HG03097 (cell line): Measurements from ENCODE around the gene SEPTIN7.
"Not testable (repeated sequence)": the region's sequence is repeated elsewhere in the genome, so short reads cannot be mapped to it uniquely, and the experiment has no call there.

ENCODE experiments used
- ATAC-seq: cut with Tn5 transposase; IDR thresholded peaks from one replicate; pipeline ENCODE4 v1.9.1; 2021; ENCODE audit not compliant: unreplicated experiment, low FRiP score

The SEPTIN7 gene

GRCh38 chr7:35800718-35801391 lies at the start of gene SEPTIN7:
SEPTIN7 (plus strand) TSS chr7:35801057; CDS start chr7:35801210, 153 bp downstream.
- peak; percentile 81 for ATAC-seq

- ATAC-seq = no peak
Measured at GRCh38 chr7:35752742-35753141, 48.1 kb upstream of the SEPTIN7 start.

DNA sequence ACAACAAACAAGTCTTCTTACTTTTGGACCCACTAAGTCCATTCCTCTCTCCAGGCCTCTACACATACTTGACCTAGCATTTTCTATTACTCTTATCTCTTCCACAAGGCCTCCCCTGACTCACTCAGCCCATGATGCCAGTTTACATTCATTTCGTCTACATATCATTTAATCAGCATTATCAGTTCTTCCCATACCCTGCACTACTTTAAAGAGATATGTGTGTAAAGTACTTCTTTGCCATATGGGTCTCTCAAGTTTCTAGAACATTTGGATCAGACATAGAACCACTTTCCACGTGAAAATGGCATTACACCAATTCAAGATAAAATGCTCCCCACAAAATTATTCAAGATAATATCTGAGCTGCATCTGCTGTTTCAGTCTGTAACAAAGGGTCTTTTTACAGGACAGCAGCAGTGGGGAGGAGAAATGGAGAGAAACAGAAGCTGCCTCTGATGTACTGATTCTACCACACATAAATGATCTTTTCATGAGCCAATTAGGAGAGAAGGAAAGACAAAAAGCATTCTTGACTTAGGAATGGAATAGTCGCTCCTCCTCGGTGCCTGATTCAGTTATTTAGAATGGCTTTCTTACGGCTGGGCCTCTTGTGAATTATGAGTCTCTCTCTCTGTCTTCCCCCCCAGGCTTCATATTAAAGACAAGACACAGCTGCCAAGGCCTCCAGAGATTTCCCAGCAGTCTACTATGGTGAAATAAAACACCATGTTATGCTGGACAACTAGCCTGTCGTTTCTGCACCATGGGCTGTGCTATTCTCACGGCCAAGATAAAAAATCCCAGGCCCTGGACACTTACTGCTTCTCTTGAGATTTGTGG lies 46.9 kb upstream of the SEPTIN7 start:
- no peak for ATAC-seq

- no peak for ATAC-seq
Measured at GRCh38 chr7:35754741-35755140, 46.1 kb upstream of the SEPTIN7 start.

- ATAC-seq = no peak
Measured at GRCh38 chr7:35755711-35756110, 45.1 kb upstream of the SEPTIN7 start.

DNA sequence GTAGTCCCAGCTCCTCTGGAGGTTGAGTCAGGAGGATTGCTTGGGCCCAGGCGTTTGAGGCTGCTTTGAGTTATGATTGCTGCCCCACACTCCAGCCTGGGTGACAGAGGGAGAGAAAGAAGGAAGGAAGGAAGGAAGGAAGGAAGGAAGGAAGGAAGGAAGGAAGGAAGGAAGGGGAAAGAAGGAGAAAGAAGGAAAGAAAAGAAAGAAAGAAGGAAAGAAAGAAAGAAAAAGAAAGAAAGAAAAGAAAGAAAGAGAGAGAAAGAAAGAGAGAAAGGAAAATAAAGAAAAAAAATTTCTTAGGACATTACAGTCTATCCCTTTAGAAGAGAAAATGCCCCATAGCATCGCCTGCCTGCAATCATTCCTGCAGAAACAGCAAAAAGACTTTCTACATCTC lies 44.4 kb upstream of the SEPTIN7 start:
- ATAC-seq = not testable (repeated sequence)

DNA sequence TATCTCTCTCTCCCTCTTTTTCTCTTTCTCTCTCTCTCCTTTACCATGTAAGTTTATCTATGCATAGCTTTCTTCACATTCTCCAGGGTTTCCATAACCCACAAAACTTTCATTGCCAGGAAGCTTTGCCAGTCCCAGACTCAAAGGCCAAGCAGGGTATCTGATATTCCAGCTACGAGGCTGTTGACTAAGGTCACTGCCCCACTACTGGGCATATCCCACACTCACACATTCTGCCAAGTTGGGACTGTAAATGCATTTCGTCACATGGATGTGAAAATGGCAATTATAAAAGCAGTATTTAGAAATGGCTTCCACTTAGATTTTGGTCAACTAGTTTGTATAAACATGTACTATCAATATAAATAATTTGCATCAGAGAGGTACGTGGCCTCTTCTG lies 43.3 kb upstream of the SEPTIN7 start:
- no peak for ATAC-seq

DNA sequence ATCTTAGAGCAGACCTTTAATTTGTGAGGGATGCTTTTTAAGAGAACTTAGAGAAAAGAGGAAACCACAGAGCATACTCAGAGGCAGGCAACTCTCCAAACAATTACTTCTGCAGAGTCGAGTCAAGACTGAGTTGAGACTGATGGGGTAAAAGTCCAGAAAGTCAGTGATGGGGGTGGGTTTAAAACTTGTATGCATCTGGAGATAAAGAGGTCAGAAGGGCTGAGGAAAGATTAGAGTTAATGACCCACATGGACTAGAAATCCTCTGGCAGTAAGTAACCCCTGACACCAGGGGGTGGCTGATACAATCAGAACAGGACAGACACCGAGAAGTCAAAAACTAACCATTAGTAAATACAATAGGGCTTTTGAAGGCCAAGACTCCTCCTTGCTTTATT lies 42.4 kb upstream of the SEPTIN7 start:
- ATAC-seq = no peak

GRCh38 chr7:35760143-35760745 lies 40.6 kb upstream of the SEPTIN7 start:
- no peak for ATAC-seq

DNA sequence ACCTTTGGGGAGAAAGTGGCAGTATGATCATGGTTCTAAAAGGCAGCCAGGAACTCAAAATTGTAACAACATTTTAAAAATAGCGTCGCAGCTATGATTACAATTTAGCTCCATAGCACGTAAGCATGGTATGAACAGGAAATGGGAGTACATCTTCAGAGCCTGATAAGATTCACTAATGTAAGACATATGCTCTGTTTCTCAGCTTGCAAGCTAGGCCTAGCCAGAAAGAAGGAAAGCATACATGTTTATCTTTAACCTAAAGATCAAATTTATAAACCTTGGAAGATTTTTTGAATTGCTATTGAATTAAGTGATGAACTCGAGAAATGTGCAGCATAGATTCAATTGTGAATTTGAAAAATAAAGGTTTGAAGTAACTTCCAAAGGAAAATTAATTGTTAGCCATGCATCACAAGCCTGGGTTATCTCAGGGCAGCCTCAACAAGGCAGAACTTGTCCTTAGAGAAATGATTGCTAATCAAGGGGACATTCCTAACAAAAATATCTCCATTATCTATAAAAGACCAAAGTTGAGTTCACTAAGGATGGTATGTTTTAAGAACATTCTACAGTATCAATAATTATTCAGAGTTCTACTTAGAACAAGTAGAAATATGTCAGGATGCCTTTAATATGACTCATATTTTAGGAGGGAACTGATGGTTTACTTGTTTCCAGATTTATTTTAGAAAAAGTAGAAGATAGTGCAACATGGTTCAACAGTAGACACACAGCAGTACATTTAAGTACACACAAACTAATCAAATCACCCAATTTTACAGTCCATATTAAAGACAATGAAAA lies 38.8 kb upstream of the SEPTIN7 start:
- no peak for ATAC-seq

DNA sequence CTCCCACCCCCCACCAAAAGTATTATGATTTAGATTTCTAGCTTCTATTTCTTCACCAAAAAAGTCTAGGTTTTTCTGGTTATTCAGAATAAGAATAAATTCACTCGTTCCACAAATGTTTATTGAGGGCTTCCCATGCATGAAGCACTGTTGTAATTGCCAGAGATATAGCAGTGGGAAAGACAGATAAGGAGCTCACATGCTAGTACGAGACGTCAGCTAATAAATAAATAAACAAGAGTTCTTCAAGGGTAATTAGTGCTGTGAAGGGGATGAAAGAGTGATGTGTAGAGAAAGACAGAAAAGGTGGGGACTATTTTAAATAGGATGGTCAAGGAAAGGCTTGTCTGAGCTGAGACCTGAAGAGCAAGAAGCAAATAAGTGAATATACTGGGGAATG lies 38.1 kb upstream of the SEPTIN7 start:
- ATAC-seq = no peak

DNA sequence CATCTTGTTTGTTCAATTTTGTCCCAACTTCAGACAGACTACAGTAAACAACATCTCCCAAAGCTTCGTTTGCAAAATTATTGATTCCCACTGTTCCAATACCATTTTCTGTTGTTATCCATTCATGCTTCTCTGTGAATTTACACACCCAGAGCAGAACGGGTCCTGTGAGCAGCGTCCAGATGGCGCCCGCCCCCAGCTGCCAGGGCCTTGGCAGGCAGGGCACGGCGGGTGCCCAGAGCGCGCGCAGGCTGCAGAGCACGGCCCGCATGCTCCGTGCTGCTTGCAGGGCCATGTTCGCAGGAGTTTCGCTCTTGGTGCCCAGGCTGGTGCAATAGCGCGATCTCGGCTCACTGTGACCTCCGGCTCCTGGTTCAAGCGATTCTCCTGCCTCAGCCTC lies 32.5 kb upstream of the SEPTIN7 start:
- no peak for ATAC-seq

DNA sequence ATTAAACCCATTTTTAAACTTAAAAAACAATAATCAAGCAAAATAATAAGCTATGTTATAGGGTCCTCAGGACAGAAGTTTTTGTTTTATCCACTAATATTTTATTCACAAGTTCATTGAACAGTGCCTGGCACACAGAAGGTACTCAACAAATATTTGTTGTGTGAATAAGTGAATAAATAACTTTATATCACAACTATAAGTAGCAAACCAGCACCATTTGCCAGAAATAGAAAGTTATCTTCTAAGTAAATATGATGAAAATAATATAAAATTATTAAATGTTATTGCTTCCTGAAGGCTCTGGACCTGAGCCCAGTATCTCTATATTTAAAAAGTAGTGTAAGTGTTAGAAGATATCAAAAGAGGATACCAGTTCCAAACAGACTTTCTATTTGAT lies 29.1 kb upstream of the SEPTIN7 start:
- no peak for ATAC-seq

GRCh38 chr7:35773994-35774393 lies 26.9 kb upstream of the SEPTIN7 start:
- no peak for ATAC-seq

GRCh38 chr7:35776686-35777085 lies 24.2 kb upstream of the SEPTIN7 start:
- ATAC-seq = no peak

- ATAC-seq = no peak
Measured at GRCh38 chr7:35777121-35777520, 23.7 kb upstream of the SEPTIN7 start.

GRCh38 chr7:35780070-35780469 lies 20.8 kb upstream of the SEPTIN7 start:
- ATAC-seq = no peak

DNA sequence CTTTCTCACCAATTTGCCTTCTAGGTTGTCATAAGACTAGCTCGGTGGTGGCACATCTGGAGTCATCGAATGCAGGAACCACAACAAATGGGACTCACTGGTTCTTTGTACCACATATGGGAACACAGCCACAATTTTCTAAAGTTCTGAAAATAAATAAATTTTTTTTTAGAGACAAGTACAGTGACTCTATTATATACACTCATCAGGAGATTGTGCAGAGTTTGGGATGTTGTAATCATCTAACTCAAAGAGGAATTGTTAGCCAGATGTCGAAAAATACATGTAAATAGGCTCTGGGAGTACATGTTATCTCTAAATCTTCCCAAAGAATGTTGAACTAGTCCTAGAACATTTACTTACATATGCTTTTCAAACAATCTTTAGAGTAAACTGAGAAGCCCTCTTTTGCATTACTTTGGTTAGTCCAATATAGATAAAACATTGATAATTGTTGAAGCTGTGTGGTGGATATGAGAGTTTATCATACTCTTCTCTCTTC lies 19.6 kb upstream of the SEPTIN7 start:
- ATAC-seq = no peak

DNA sequence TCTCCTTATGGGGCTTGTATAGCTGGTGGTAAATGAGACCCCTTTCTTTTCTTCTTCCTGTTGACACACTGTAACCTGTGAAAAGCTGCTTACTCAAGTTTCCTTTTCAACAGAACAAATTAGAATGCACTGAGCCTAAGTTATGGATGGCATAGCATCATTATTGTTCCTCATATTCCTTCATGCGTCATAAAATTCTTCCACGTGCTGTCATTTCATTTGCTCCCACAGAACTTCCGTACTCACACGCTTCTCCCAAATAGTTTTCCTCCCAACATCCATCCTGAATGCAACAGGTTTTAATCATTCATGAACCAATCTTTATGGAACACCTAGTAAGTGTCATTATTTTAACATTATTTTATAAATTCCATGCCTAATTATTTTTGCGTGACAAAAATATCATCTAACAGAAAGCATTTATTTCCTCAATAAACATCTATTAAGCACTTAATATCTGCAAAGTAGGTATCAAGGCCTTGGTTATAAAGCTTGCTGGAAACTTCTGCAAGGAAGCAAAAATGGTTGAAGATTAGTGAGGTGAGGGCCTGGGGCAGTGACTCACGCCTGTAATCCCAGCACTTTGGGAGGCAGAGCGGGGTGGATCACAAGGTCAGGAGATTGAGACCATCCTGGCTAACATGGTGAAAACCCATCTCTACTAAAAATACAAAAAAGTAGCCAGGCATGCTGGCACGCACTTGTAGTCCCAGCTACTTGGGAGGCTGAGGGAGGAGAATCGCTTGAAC lies 18.9 kb upstream of the SEPTIN7 start:
- ATAC-seq = no peak

- ATAC-seq = no peak
Measured at GRCh38 chr7:35784332-35784731, 16.5 kb upstream of the SEPTIN7 start.
